ENCODE measurements around the gene HOXA7. TPM values are rescaled to one million over a fixed set of nuclear protein-coding genes. Genes with fewer than 3 reads are reported as not detected.

Gene HOXA7
- total RNA-seq, 1 experiment from 2014 or later: 2.9 TPM

DNA sequence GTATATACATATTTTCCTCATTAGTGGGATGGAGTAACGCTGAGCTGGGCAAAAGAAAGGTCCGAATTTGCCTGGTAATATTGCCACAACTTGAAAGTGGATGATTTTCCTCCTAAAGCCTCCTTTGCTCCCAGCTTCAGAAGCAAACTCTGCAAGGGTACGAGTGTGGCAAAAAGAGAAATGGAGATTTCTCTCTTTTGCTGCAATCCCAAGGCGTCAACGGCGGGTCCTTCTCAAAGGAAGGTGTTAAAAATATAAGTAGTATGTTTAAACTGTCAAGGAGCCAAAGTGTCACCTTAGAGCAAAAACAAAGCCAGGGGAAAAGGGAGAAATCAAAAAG is 41.6 kb downstream of the HOXA7 start:
- peaks cover 47% of the 10 kb centered on the region for H3K4me1 ChIP-seq (replicated peaks)

GRCh38 chr7:27113991-27114769 is 42.3 kb downstream of the HOXA7 start:
- Histone ChIP-seq H3K27me3 (replicated peaks) (no peaks in the 10 kb centered on the region), H3K9me3 (replicated peaks) (0 out of 2 replicates have a peak, but pooled peaks cover 2% of the 10 kb centered on the region), H3K4me1 (replicated peaks) (peaks cover 48% of the 10 kb centered on the region), H3K36me3 (peaks cover 12% of the 10 kb centered on the region), H3K4me3 (peak overlapping the region; percentile 38), H3K27ac (peak overlapping the region; percentile 70)
- DNase-seq (ENCODE audit: low read depth in 1 of 2, low spot score in 2 of 2): peak in 1 of 2 experiments; percentile 70

More for the DNA sequence above, 41.6 kb downstream of the HOXA7 start:
- H3K9me3 ChIP-seq (replicated peaks): 0 out of 2 replicates have a peak, but pooled peaks cover 2% of the 10 kb centered on the region
- H3K36me3 ChIP-seq: peaks cover 8% of the 10 kb centered on the region
- DNase-seq (ENCODE audit: low read depth in 1 of 2, low spot score in 2 of 2): no peak
- H3K27ac ChIP-seq: peak overlapping the region; percentile 52
- H3K4me3 ChIP-seq: peak overlapping the region; percentile 39
- H3K27me3 ChIP-seq (replicated peaks): no peaks in the 10 kb centered on the region

GRCh38 chr7:27112955-27113949 is 43.2 kb downstream of the HOXA7 start:
- peaks cover 52% of the 10 kb centered on the region for H3K4me1 ChIP-seq (replicated peaks)
- DNase-seq (ENCODE audit: low read depth in 1 of 2, low spot score in 2 of 2): peak; percentile 71 to 80
- H3K27ac ChIP-seq: peak overlapping the region; percentile 83
- 0 out of 2 replicates have a peak, but pooled peaks cover 2% of the 10 kb centered on the region for H3K9me3 ChIP-seq (replicated peaks)
- H3K4me3 ChIP-seq: peak overlapping the region; percentile 65
- H3K27me3 ChIP-seq (replicated peaks): no peaks in the 10 kb centered on the region
- peaks cover 10% of the 10 kb centered on the region for H3K36me3 ChIP-seq

- peak overlapping the region; percentile 65 for H3K4me3 ChIP-seq
- peaks cover 52% of the 10 kb centered on the region for H3K4me1 ChIP-seq (replicated peaks)
- peak overlapping the region; percentile 70; the same call in 1 of the 2 replicates for H3K27ac ChIP-seq
- peak in 1 of 2 experiments; percentile 22 for DNase-seq (ENCODE audit: low read depth in 1 of 2, low spot score in 2 of 2)
- H3K27me3 ChIP-seq (replicated peaks): no peaks in the 10 kb centered on the region
- 0 out of 2 replicates have a peak, but pooled peaks cover 2% of the 10 kb centered on the region for H3K9me3 ChIP-seq (replicated peaks)
- H3K36me3 ChIP-seq: peaks cover 11% of the 10 kb centered on the region
Observed at GRCh38 chr7:27112361-27112760, 44.1 kb downstream of the HOXA7 start.

DNA sequence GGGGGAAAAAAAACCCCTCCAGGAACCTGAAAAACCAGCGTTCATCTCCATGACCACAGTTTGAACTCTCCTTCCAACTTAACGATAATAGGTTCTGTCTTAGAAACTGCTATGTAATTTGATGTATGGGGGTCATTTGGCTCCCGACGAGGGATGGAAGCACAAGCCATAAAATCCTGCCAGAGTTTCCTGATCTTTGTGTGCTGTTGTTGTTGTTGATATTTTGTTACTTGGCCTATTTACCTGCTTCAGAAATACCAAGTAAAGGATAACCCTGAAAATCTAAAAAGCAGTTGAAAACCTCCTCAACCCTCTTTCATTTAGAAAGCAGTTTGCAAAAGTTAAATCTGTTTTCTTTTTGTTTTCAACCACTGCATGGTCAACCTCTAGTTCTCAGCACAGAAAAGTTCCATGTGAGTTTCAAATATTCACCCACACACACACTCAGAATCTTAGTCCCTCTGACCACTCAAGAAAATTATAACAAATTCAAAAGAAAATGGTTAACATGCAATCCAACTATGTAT is 44.7 kb downstream of the HOXA7 start:
- peaks cover 14% of the 10 kb centered on the region for H3K36me3 ChIP-seq
- no peaks in the 10 kb centered on the region for H3K27me3 ChIP-seq (replicated peaks)
- peak in 1 of 2 experiments; percentile 5 for DNase-seq (ENCODE audit: low read depth in 1 of 2, low spot score in 2 of 2)
- H3K4me3 ChIP-seq: no peak overlapping the region
- H3K4me1 ChIP-seq (replicated peaks): peaks cover 52% of the 10 kb centered on the region
- peak overlapping the region; percentile 70 for H3K27ac ChIP-seq
- 0 out of 2 replicates have a peak, but pooled peaks cover 2% of the 10 kb centered on the region for H3K9me3 ChIP-seq (replicated peaks)

GRCh38 chr7:27111042-27111750 is 45.3 kb downstream of the HOXA7 start:
- Histone ChIP-seq H3K27ac (peak overlapping the region; percentile 70), H3K4me1 (replicated peaks) (peaks cover 49% of the 10 kb centered on the region), H3K36me3 (peaks cover 14% of the 10 kb centered on the region), H3K4me3 (peak overlapping the region; percentile 17), H3K27me3 (replicated peaks) (no peaks in the 10 kb centered on the region), H3K9me3 (replicated peaks) (0 out of 2 replicates have a peak, but pooled peaks cover 2% of the 10 kb centered on the region)
- peak; percentile 56 to 73 for DNase-seq (ENCODE audit: low read depth in 1 of 2, low spot score in 2 of 2)

GRCh38 chr7:27110186-27111031 is 46.1 kb downstream of the HOXA7 start:
- Histone ChIP-seq H3K36me3 (peaks cover 14% of the 10 kb centered on the region), H3K9me3 (replicated peaks) (0 out of 2 replicates have a peak, but pooled peaks cover 2% of the 10 kb centered on the region), H3K27ac (peak overlapping the region; percentile 70), H3K4me3 (peak overlapping the region; percentile 17), H3K27me3 (replicated peaks) (no peaks in the 10 kb centered on the region), H3K4me1 (replicated peaks) (peaks cover 41% of the 10 kb centered on the region)
- DNase-seq (ENCODE audit: low read depth in 1 of 2, low spot score in 2 of 2): peak; percentile 85 to 86

- Histone ChIP-seq H3K4me3 (no peak overlapping the region), H3K9me3 (replicated peaks) (0 out of 2 replicates have a peak, but pooled peaks cover 2% of the 10 kb centered on the region), H3K36me3 (peaks cover 14% of the 10 kb centered on the region), H3K27ac (no peak overlapping the region), H3K4me1 (replicated peaks) (peaks cover 40% of the 10 kb centered on the region), H3K27me3 (replicated peaks) (no peaks in the 10 kb centered on the region)
- DNase-seq (ENCODE audit: low read depth in 1 of 2, low spot score in 2 of 2): no peak
Observed at GRCh38 chr7:27109466-27110185, 46.8 kb downstream of the HOXA7 start.

DNA sequence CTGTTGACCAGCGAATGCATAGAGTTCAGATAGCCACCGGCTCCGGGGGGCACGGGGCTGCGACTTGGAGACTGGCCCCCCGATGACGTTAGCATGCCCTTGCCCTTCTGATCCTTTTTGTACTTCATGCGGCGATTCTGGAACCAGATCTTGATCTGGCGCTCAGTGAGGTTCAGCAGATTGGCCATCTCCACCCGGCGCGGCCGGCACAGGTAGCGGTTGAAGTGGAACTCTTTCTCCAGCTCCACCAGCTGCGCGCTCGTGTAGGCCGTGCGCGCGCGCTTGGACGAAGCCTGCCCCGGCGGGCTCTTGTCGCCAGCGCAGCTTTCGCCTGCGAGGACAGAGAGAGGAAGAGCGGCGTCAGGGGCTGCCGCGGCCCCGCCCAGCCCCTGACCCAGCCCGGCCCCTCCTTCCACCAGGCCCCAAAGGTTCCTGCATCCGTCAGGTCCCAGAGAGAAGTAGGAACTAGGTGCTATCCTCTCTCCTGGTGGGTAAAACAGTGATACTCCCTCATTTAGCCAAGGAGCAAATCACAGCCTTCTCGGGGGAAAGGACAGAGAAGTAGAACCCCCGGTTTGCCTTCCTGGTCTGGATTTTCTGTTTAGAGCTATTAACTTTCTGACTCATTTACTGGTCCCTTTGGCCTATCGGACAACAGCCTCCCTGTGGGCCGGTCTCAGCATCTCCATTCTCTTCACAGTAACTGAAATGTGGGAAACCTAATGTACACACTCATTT is 47.9 kb downstream of the HOXA7 start:
- DNase-seq (ENCODE audit: low read depth in 1 of 2, low spot score in 2 of 2): peak in 1 of 2 experiments; percentile 33

DNA sequence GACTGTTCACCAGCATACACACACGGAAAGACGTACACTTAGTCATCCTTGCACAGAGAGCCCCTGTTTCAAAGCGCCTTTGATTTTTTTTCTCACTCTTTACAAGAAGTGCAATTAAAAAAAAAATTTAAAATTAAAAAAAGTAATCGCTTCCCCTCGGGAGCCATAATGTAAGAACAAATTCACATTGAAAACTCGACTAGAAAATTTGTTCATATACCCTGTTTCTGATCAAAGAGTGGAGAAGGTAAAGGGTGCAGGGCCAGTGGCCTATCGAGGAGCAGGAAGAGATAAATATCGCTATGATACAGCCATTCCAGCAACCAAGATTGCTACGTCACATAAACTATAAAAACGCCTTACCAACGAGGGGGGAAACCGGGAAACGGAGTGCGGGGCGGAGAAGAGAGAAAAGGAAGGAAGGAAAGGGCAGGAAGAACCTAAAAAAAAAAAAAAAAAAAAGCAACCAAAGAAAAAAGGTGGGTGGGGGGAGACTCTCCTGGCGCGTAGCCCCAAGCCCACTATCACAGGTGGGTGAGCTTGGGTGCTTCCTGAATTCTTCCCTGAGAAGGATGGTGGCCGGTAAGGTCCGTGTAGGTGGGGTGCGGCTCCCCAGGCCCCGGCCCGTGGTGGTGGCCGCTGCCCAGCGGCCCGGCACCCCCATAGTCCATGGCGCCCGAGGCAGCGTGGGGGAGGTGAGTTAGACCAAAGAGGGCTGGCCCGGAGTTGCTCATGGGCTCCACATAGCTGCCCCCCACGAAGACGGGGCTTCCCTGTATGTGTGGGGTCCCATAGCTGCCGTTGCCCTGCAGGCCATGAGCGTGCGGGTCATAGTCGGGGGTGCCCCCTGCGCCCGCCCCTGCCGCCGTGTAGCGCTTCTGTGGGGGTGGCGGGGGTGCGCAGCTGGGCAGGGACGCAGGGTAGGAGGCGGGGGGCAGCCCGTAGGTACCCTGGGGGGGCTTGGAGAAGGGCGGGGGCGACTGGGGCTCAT is 48.8 kb downstream of the HOXA7 start:
- Histone ChIP-seq H3K27ac (no peak overlapping the region), H3K27me3 (replicated peaks) (no peaks in the 10 kb centered on the region), H3K4me3 (no peak overlapping the region), H3K9me3 (replicated peaks) (0 out of 2 replicates have a peak, but pooled peaks cover 2% of the 10 kb centered on the region), H3K36me3 (peaks cover 14% of the 10 kb centered on the region), H3K4me1 (replicated peaks) (peaks cover 33% of the 10 kb centered on the region)
- DNase-seq (ENCODE audit: low read depth in 1 of 2, low spot score in 2 of 2): peak in 1 of 2 experiments; percentile 30

More for the DNA sequence above, 47.9 kb downstream of the HOXA7 start:
- H3K4me3 ChIP-seq: no peak overlapping the region
- 0 out of 2 replicates have a peak, but pooled peaks cover 2% of the 10 kb centered on the region for H3K9me3 ChIP-seq (replicated peaks)
- H3K36me3 ChIP-seq: peaks cover 14% of the 10 kb centered on the region
- no peaks in the 10 kb centered on the region for H3K27me3 ChIP-seq (replicated peaks)
- no peak overlapping the region for H3K27ac ChIP-seq
- peaks cover 36% of the 10 kb centered on the region for H3K4me1 ChIP-seq (replicated peaks)

Data from SJSA1 (cell line).